Common myeloid progenitor, CD34-positive (primary cell): ENCODE measurements around the gene ZNF397. TPM values are rescaled to one million over a fixed set of nuclear protein-coding genes. Genes with fewer than 3 reads are reported as not detected.

ENCODE experiments used
- CTCF ChIA-PET: fragments of 350-600 bp; sonication (Branson Sonifier 250); formaldehyde crosslinking; loops from one replicate; lab custom pipeline; 2021; ENCODE audit warnings: antibody characterized with exemption; lab: Charles Lee
- POLR2A ChIA-PET: fragments of 350-600 bp; sonication (Branson Sonifier 250); formaldehyde crosslinking; loops from one replicate; lab custom pipeline; 2021; ENCODE audit warnings: antibody characterized with exemption; lab: Charles Lee
- DNase-seq, 3 donors: peaks; one replicate each; pipeline versions ENCODE4 v3.0.0 to v3.0.0-alpha.2; 2013
- H3K27ac ChIP-seq, 2 experiments: 1 replicate in 1 of 2; 2 replicates in 1 of 2; pipeline ENCODE4 v1.7.0; 2013; ENCODE audit warnings: inconsistent platforms in 2 of 2, low read length in 2 of 2, mild to moderate bottlenecking in 2 of 2, low read depth in 1 of 2, moderate library complexity in 1 of 2; ENCODE audit not compliant: severe bottlenecking in 2 of 2, insufficient read depth in 1 of 2, poor library complexity in 1 of 2
- H3K27me3 ChIP-seq, 5 experiments: replicated peaks in 2 of 5; 1 replicate in 3 of 5; 2 replicates in 2 of 5; pipeline versions ENCODE4 v1.6.1 to v1.7.0; 2013; ENCODE audit warnings: low read length in 4 of 5, mild to moderate bottlenecking in 2 of 5, moderate library complexity in 2 of 5, inconsistent platforms in 1 of 5; ENCODE audit not compliant: insufficient read depth in 5 of 5, control insufficient read depth in 4 of 5
- H3K36me3 ChIP-seq, 4 experiments: 1 replicate in 2 of 4; 2 replicates in 2 of 4; pipeline versions ENCODE4 v1.6.1 to v1.7.0; 2013; ENCODE audit warnings: low read length in 3 of 4, control low read depth in 1 of 4, mild to moderate bottlenecking in 1 of 4; ENCODE audit not compliant: control insufficient read depth in 4 of 4, insufficient read depth in 4 of 4
- H3K4me1 ChIP-seq, 4 experiments: 1 replicate in 3 of 4; 2 replicates in 1 of 4; pipeline versions ENCODE4 v1.6.1 to v1.7.1; 2013; ENCODE audit warnings: low read length in 3 of 4, mild to moderate bottlenecking in 3 of 4, control low read depth in 1 of 4, inconsistent platforms in 1 of 4, moderate library complexity in 1 of 4; ENCODE audit not compliant: control insufficient read depth in 4 of 4, insufficient read depth in 4 of 4; ENCODE audit errors: control extremely low read depth in 1 of 4
- H3K4me3 ChIP-seq, 7 experiments: 1 replicate in 4 of 7; 2 replicates in 3 of 7; pipeline versions ENCODE4 v1.5.1 to v1.7.0; 2013; ENCODE audit warnings: mild to moderate bottlenecking in 7 of 7, low read length in 6 of 7, moderate library complexity in 6 of 7, inconsistent platforms in 2 of 7, low read depth in 2 of 7, control low read depth in 1 of 7; ENCODE audit not compliant: insufficient read depth in 4 of 7, control insufficient read depth in 1 of 7; ENCODE audit errors: extremely low read depth in 1 of 7
- H3K9me3 ChIP-seq, 5 experiments: 1 replicate in 4 of 5; 2 replicates in 1 of 5; pipeline versions ENCODE4 v1.6.1 to v1.7.1; 2013; ENCODE audit warnings: low read length in 4 of 5, mild to moderate bottlenecking in 2 of 5, inconsistent platforms in 1 of 5, low read depth in 1 of 5, moderate library complexity in 1 of 5; ENCODE audit not compliant: control insufficient read depth in 4 of 5, insufficient read depth in 2 of 5; ENCODE audit errors: control extremely low read depth in 1 of 5
- WGBS: methylation state at CpG from one replicate; pipeline ENCODE4 v1.1.5; 2013; ENCODE audit not compliant: insufficient coverage; 5-methylcytosine and 5-hydroxymethylcytosine counted together
- polyA plus RNA-seq: library from polyadenylated mRNA; unstranded; fragments of 120-200 nt; gene quantifications from one replicate; pipeline ENCODE4 v1.2.1, GENCODE V29; 2013

ZNF397 gene
- 24.0 TPM for polyA plus RNA-seq

DNA sequence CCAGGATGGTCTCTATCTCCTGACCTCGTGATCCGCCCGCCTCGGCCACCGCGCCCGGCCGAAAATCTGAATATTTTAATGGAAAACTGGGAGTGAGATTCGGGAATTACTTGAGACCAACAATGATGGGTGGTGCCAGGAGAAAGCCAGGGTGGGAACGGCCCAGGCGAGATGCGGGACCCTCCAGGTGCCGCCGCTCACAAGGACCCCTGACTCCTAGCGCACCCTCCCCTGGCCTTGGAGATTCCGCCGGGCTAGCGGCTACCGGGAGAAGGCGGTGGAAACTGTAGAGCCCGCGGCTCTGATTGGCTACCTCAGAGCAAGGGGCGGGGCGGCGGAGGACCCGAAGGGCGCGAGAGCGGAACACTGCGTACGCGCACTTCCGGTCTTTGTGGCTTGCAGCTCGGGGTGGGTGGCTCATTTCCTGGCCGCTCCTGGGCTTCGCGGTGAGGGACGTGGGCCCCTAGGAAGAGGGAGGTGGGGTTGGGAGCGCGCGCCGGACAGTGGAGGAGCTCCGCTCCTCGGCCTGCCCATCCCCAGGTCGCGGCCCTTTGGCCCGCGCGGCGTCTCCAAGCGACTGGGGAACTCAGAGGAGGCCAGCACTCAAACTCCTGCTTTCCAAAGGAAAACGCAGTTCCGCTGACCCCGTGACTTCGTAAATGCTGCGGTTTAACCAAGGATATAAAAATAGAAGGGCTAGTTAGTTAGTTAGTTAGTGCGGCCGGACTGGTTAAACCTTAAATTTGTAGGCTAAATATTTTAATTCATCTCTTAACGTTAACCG is at the start of gene ZNF397:
Gene ZNF397, plus strand, starts transcription at position 371 of the 784 bp plus-strand sequence. CDS start 1,437 bp downstream, outside the sequence.
- WGBS, result 0% methylated on average over 40 of the region's 60 CpGs
- Histone ChIP-seq H3K27me3 (no peaks in the 10 kb centered on the region), H3K27ac (peak within 1 kb of the TSS; percentile 93 to 99), H3K4me3 (peak within 1 kb of the TSS; percentile 69 to 91 (median 82)), H3K4me1 (peaks cover 0 to 17% (median 6%) of the 10 kb centered on the region in 4 experiments), H3K9me3 (peaks cover 0 to 29% (median 5%) of the 10 kb centered on the region in 5 experiments), H3K36me3 (peaks cover 26 to 36% (median 31%) of the 10 kb centered on the region in 4 experiments)
- DNase-seq, result peak; percentile 96 to 97 (median 97)
- CTCF ChIA-PET, result interaction anchor here (0.7 to 1.7 kb wide), 4 partner anchors 9 to 104 kb away, joined by 3 to 4 read pairs (median 3); partner anchors contain the start of gene ZNF24
- POLR2A ChIA-PET, result interaction anchor here (0.6 to 2.5 kb wide), 5 partner anchors 27 to 821 kb away, joined by 3 to 14 read pairs (median 6); partner anchors contain the start of genes MAPRE2, ZNF24 and ZSCAN30

DNA sequence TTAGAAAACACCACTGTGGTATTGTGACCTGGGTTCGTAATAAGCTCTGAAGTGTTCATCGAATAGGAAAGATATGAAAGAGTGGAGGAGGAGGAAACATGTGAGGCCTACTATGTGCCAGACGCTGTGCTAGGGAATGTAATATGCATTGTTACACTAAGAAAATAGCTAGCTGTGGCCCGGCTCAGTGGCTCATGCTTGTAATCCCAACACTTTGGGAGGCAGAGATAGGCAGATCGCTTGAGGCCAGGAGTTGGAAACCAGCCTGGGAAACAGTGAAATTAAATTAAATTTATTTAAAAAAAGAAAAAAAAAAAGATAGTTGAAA is 49.2 kb upstream of the ZNF397 start:
- Histone ChIP-seq H3K4me3 (no peak overlapping the region), H3K9me3 (no peaks in the 10 kb centered on the region), H3K27ac (no peak overlapping the region), H3K27me3 (no peaks in the 10 kb centered on the region), H3K4me1 (peaks cover 0 to 2% (median 0%) of the 10 kb centered on the region in 4 experiments), H3K36me3 (no peaks in the 10 kb centered on the region)
- CTCF ChIA-PET, result interaction anchor here (0.9 to 1.5 kb wide), 3 partner anchors 10 to 178 kb away, joined by 3 to 7 read pairs (median 3); no protein-coding TSS in a partner anchor
- POLR2A ChIA-PET, result no interaction called here
- 100% methylated on average over 2 of the region's 5 CpGs for WGBS
- DNase-seq, result no peak

DNA sequence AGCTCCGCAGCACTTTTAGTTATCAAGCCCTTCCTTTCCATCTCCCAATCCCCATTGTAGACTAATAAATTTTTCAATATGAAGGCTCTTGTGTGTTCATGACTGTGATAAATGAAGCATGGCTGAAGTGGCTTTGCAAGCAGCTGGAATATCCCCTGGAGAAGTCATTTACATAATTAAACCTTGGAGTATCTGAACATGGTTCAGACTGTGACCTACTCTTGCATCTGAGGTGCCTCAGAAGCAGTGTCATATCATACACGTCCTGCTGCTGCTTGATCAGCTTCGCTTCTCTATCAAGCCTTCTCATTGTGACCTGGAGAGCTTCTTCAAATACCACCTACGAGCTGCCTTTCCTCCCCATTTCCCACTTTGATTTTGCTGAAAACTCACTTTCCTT is 48.4 kb upstream of the ZNF397 start:
- Histone ChIP-seq H3K4me3 (no peak overlapping the region), H3K4me1 (peaks cover 0 to 2% (median 0%) of the 10 kb centered on the region in 4 experiments), H3K36me3 (no peaks in the 10 kb centered on the region), H3K9me3 (no peaks in the 10 kb centered on the region), H3K27ac (no peak overlapping the region), H3K27me3 (no peaks in the 10 kb centered on the region)
- WGBS, result 100% methylated on average over 3 of the region's 4 CpGs
- CTCF ChIA-PET, result interaction anchor here (0.6 to 1.5 kb wide), 4 partner anchors 9 to 229 kb away, joined by 3 to 7 read pairs (median 3); no protein-coding TSS in a partner anchor
- POLR2A ChIA-PET, result no interaction called here
- no peak for DNase-seq

DNA sequence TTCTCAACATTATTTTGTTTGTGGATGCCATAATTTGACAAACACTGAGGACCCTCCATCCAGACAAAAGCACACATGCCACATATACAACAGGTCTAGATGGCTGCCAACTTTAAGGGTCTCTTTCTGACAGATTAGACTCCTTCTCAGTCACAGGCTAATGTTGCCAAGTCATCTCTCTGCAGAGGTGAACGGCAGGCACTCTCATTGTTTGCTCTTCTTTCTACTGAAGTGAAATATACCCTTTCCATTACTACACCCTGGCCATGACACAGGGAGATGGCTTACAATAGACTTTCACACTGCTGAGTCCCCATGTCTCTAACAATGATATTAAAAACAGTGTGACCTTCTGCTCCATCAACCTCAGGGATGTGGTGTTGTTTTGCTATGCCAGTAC is 47.5 kb upstream of the ZNF397 start:
- DNase-seq, result no peak
- Histone ChIP-seq H3K27me3 (no peaks in the 10 kb centered on the region), H3K36me3 (no peaks in the 10 kb centered on the region), H3K9me3 (no peaks in the 10 kb centered on the region), H3K4me1 (peaks cover 0 to 2% (median 0%) of the 10 kb centered on the region in 4 experiments), H3K4me3 (no peak overlapping the region), H3K27ac (no peak overlapping the region)
- POLR2A ChIA-PET, result no interaction called here
- CTCF ChIA-PET, result interaction anchor here (1.5 kb wide), 1 partner anchor 176 kb away, joined by 3 read pairs; no protein-coding TSS in a partner anchor
- WGBS, result 22% methylated on average over 1 of the region's 1 CpG

DNA sequence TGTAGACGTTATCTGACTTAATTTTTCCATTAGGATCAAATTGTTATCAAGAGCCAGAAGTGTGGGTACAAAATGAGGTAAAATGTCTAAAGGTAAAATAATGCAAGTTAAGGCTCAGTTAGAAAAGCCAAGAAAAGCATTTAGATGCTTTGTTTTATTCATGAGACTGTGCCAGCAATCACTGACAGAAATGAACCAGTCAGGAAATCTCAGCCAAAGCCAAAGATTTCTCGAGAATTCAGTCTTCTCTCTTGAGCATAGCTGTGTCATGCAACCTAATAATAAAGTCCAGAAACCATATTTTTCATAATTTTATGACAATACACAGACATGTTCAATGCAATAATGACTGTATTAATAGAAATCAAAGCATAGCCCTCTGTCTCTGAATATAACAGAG is 43.5 kb upstream of the ZNF397 start:
- Histone ChIP-seq H3K27ac (no peak overlapping the region), H3K4me3 (no peak overlapping the region), H3K36me3 (no peaks in the 10 kb centered on the region), H3K4me1 (no peaks in the 10 kb centered on the region), H3K9me3 (no peaks in the 10 kb centered on the region), H3K27me3 (no peaks in the 10 kb centered on the region)
- ChIA-PET POLR2A (no interaction called here), CTCF (interaction anchor here (1.6 kb wide), 1 partner anchor 9 kb away, joined by 3 read pairs; no protein-coding TSS in a partner anchor)
- WGBS, result 90% methylated on average over 2 of the region's 2 CpGs
- DNase-seq, result no peak

DNA sequence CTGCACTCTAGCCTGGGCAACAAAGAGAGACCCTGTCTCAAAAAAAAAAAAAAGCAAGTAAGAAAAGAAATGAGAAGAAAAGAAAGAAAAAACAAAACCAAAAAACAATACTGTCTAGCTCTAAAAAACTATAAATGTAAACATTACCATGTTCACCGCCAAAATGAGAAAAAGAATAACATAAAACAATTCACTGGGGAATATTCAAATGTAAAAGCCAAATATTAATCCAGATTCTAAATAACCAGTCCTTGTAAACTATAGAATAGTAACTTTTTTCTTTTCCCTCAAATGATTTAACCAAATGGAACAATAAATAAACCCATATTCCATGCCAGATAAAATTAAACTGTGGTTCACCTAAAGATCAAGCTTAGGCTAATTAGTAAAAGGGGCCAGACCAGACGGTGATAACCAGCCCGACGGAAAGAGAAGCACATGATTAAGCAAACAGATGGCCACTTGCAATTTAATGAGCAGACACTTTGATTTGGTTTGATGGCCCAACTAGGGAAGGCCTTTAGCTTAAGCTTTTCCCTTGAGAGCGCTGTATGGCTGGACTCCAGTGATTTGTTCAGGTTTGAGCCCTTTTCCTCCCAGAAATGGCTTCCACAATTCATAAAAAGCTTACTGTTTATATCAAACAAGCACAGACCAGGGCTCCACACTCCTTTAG is 39.4 kb upstream of the ZNF397 start:
- Histone ChIP-seq H3K4me3 (no peak overlapping the region), H3K27ac (no peak overlapping the region), H3K9me3 (peaks cover 0 to 9% (median 0%) of the 10 kb centered on the region in 5 experiments), H3K27me3 (no peaks in the 10 kb centered on the region), H3K4me1 (no peaks in the 10 kb centered on the region), H3K36me3 (no peaks in the 10 kb centered on the region)
- POLR2A ChIA-PET, result no interaction called here
- DNase-seq, result no peak
- CTCF ChIA-PET, result interaction anchor here (0.9 to 2.7 kb wide), 2 partner anchors 9 to 11 kb away, joined by 3 to 7 read pairs; no protein-coding TSS in a partner anchor
- 98% methylated on average over 3 of the region's 5 CpGs for WGBS
